22Rv1 (cell line): Measurements from ENCODE around the gene RPS18.

Experiments used
- H3K27ac ChIP-seq: fragments of 450-650 bp; 2 replicates; pipeline ENCODE4 v1.5.1; 2017
- ZFX ChIP-seq: fragments of 450-650 bp; IDR thresholded peaks from 2 replicates; pipeline ENCODE4 v1.6.1; 2017; ENCODE audit warnings: antibody characterized with exemption, borderline replicate concordance
- TF ChIP-seq, protein P1 (sequence below): fragments of 450-650 bp; IDR thresholded peaks from 2 replicates; pipeline ENCODE4 v1.5.1; 2017; ENCODE audit warnings: mild to moderate bottlenecking

Gene RPS18

GRCh38 chr6:33324125-33324524 is 52.2 kb downstream of the RPS18 start:
- peak overlapping the region; percentile 98 for H3K27ac ChIP-seq

More at GRCh38 chr6:33324125-33324524, 52.2 kb downstream of the RPS18 start:
- TF ChIP-seq ZFX = no peak
- TF ChIP-seq, protein P1, sequence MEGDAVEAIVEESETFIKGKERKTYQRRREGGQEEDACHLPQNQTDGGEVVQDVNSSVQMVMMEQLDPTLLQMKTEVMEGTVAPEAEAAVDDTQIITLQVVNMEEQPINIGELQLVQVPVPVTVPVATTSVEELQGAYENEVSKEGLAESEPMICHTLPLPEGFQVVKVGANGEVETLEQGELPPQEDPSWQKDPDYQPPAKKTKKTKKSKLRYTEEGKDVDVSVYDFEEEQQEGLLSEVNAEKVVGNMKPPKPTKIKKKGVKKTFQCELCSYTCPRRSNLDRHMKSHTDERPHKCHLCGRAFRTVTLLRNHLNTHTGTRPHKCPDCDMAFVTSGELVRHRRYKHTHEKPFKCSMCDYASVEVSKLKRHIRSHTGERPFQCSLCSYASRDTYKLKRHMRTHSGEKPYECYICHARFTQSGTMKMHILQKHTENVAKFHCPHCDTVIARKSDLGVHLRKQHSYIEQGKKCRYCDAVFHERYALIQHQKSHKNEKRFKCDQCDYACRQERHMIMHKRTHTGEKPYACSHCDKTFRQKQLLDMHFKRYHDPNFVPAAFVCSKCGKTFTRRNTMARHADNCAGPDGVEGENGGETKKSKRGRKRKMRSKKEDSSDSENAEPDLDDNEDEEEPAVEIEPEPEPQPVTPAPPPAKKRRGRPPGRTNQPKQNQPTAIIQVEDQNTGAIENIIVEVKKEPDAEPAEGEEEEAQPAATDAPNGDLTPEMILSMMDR = no peak
